OCI-LY1 (cell line): ENCODE measurements around the gene PRF1.
"Not testable (repeated sequence)": the region's sequence is repeated elsewhere in the genome, so short reads cannot be mapped to it uniquely, and the experiment has no call there.

Experiments
- H2AFZ ChIP-seq: fragments of 200-600 bp; sonication (generic), shearing (Covaris generic); 2 replicates; pipeline ENCODE4 v1.6.0; 2014; ENCODE audit warnings: antibody characterized with exemption, mild to moderate bottlenecking, low read length
- H3F3A ChIP-seq: fragments of 200-600 bp; sonication (generic), shearing (Covaris generic); 2 replicates; pipeline ENCODE4 v1.6.0; 2014; ENCODE audit warnings: mild to moderate bottlenecking, antibody characterized with exemption, low read length, moderate library complexity; ENCODE audit not compliant: insufficient read depth
- H3K27ac ChIP-seq: fragments of 200-600 bp; sonication (generic); 2 replicates; pipeline ENCODE4 v1.5.1; 2014; ENCODE audit warnings: low read length, mixed run types, mild to moderate bottlenecking, low read depth; ENCODE audit not compliant: poor library complexity, severe bottlenecking
- H3K27me3 ChIP-seq: fragments of 200-600 bp; sonication (generic); 2 replicates; pipeline ENCODE4 v1.6.0; 2014; ENCODE audit warnings: antibody characterized with exemption, mild to moderate bottlenecking, low read length, moderate library complexity; ENCODE audit not compliant: insufficient read depth
- H3K36me3 ChIP-seq: fragments of 200-600 bp; sonication (generic); 2 replicates; pipeline ENCODE4 v1.6.1; 2014; ENCODE audit warnings: mild to moderate bottlenecking, antibody characterized with exemption, low read length, moderate library complexity, mixed read lengths; ENCODE audit not compliant: insufficient read depth
- H3K4me1 ChIP-seq: fragments of 200-600 bp; sonication (generic); 2 replicates; pipeline ENCODE4 v1.5.1; 2014; ENCODE audit warnings: mild to moderate bottlenecking, low read length, moderate library complexity; ENCODE audit not compliant: insufficient read depth, severe bottlenecking
- H3K4me2 ChIP-seq: fragments of 200-600 bp; sonication (generic), shearing (Covaris generic); 2 replicates; pipeline ENCODE4 v1.6.1; 2014; ENCODE audit warnings: low read length
- H3K4me3 ChIP-seq: fragments of 200-600 bp; sonication (generic); 2 replicates; pipeline ENCODE4 v1.5.1; 2014; ENCODE audit warnings: low read length, low read depth, mild to moderate bottlenecking, mixed read lengths; ENCODE audit not compliant: poor library complexity, severe bottlenecking
- H3K79me2 ChIP-seq: fragments of 200-600 bp; shearing (Covaris generic); 2 replicates; pipeline ENCODE4 v1.6.1; 2016; ENCODE audit warnings: mixed run types, low read length, mixed read lengths; ENCODE audit not compliant: insufficient read depth
- H3K9ac ChIP-seq: fragments of 200-600 bp; sonication (generic), shearing (Covaris generic); 2 replicates; pipeline ENCODE4 v1.6.1; 2014; ENCODE audit warnings: mild to moderate bottlenecking, low read length, mixed read lengths
- H3K9me2 ChIP-seq: fragments of 200-600 bp; sonication (generic), shearing (Covaris generic); 2 replicates; pipeline ENCODE4 v1.6.1; 2014; ENCODE audit warnings: low read depth, mild to moderate bottlenecking, low read length, mixed read lengths
- H3K9me3 ChIP-seq: fragments of 200-600 bp; shearing (Covaris generic); 2 replicates; pipeline ENCODE4 v1.6.1; 2014; ENCODE audit warnings: low read length, mixed read lengths
- H4K20me1 ChIP-seq: fragments of 200-600 bp; sonication (generic), shearing (Covaris generic); 2 replicates; pipeline ENCODE4 v1.6.0; 2016; ENCODE audit warnings: mild to moderate bottlenecking, low read length; ENCODE audit not compliant: insufficient read depth
- CTCF ChIP-seq: fragments of 200-600 bp; sonication (generic), shearing (Covaris generic); IDR thresholded peaks from 2 replicates; pipeline ENCODE4 v1.5.1; 2017; ENCODE audit warnings: mild to moderate bottlenecking, antibody characterized with exemption, low read length, moderate library complexity, mixed read lengths
- EZH2 ChIP-seq: fragments of 200-600 bp; sonication (generic), shearing (Covaris generic); IDR thresholded peaks from 2 replicates; pipeline ENCODE4 v1.8.0; 2017; ENCODE audit warnings: borderline replicate concordance, mixed run types, mild to moderate bottlenecking, antibody characterized with exemption, low read length, moderate library complexity, mixed read lengths

Gene PRF1

GRCh38 chr10:70634011-70634410 lies 31.5 kb upstream of the PRF1 start:
- Histone ChIP-seq H4K20me1 (no peaks in the 10 kb centered on the region), H3K79me2 (no peaks in the 10 kb centered on the region), H3K27me3 (no peaks in the 10 kb centered on the region), H2AFZ (no peak overlapping the region), H3K4me2 (no peak overlapping the region), H3K9ac (no peak overlapping the region), H3K36me3 (no peaks in the 10 kb centered on the region), H3K27ac (no peak overlapping the region), H3F3A (no peaks in the 10 kb centered on the region), H3K4me3 (no peak overlapping the region), H3K9me3 (peaks cover 5% of the 10 kb centered on the region; the same call in 1 of the 2 replicates), H3K9me2 (no peaks in the 10 kb centered on the region), H3K4me1 (no peaks in the 10 kb centered on the region)
- no peak for TF ChIP-seq EZH2
- no peak for TF ChIP-seq CTCF

GRCh38 chr10:70631735-70632134 lies 29.2 kb upstream of the PRF1 start:
- not testable (repeated sequence) for H3K27ac ChIP-seq, H4K20me1 ChIP-seq, H3K4me2 ChIP-seq, H3K9me2 ChIP-seq, H3K27me3 ChIP-seq, H3F3A ChIP-seq, H3K4me3 ChIP-seq, H3K36me3 ChIP-seq, H3K9ac ChIP-seq, H3K79me2 ChIP-seq, H3K4me1 ChIP-seq, H2AFZ ChIP-seq
- H3K9me3 ChIP-seq, result peaks cover 14% of the 10 kb centered on the region

GRCh38 chr10:70629338-70629737 lies 26.8 kb upstream of the PRF1 start:
- H3K36me3 ChIP-seq, result no peaks in the 10 kb centered on the region
- no peaks in the 10 kb centered on the region for H3K9me2 ChIP-seq
- no peak overlapping the region for H3K9ac ChIP-seq
- H2AFZ ChIP-seq, result no peak overlapping the region
- H3F3A ChIP-seq, result no peaks in the 10 kb centered on the region
- H3K4me2 ChIP-seq, result no peak overlapping the region
- H3K79me2 ChIP-seq, result no peaks in the 10 kb centered on the region
- no peaks in the 10 kb centered on the region for H3K27me3 ChIP-seq
- no peak overlapping the region for H3K27ac ChIP-seq
- TF ChIP-seq CTCF, result no peak
- TF ChIP-seq EZH2, result no peak
- no peaks in the 10 kb centered on the region for H4K20me1 ChIP-seq
- no peak overlapping the region for H3K4me3 ChIP-seq
- H3K4me1 ChIP-seq, result no peaks in the 10 kb centered on the region
- peaks cover 15% of the 10 kb centered on the region for H3K9me3 ChIP-seq

GRCh38 chr10:70626056-70626455 lies 23.5 kb upstream of the PRF1 start:
- TF ChIP-seq CTCF, result no peak
- no peak for TF ChIP-seq EZH2
- peaks cover 18% of the 10 kb centered on the region for H3K9me3 ChIP-seq
- no peaks in the 10 kb centered on the region for H3K9me2 ChIP-seq
- no peaks in the 10 kb centered on the region for H4K20me1 ChIP-seq
- H3K4me3 ChIP-seq, result no peak overlapping the region
- H3F3A ChIP-seq, result no peaks in the 10 kb centered on the region
- H3K79me2 ChIP-seq, result no peaks in the 10 kb centered on the region
- H3K9ac ChIP-seq, result no peak overlapping the region
- no peaks in the 10 kb centered on the region for H3K4me1 ChIP-seq
- H2AFZ ChIP-seq, result no peak overlapping the region
- no peak overlapping the region for H3K27ac ChIP-seq
- no peak overlapping the region for H3K4me2 ChIP-seq
- H3K36me3 ChIP-seq, result no peaks in the 10 kb centered on the region; the same call in 1 of the 2 replicates
- H3K27me3 ChIP-seq, result no peaks in the 10 kb centered on the region
